ENCODE results near the gene LARGE1.

Gene LARGE1

DNA sequence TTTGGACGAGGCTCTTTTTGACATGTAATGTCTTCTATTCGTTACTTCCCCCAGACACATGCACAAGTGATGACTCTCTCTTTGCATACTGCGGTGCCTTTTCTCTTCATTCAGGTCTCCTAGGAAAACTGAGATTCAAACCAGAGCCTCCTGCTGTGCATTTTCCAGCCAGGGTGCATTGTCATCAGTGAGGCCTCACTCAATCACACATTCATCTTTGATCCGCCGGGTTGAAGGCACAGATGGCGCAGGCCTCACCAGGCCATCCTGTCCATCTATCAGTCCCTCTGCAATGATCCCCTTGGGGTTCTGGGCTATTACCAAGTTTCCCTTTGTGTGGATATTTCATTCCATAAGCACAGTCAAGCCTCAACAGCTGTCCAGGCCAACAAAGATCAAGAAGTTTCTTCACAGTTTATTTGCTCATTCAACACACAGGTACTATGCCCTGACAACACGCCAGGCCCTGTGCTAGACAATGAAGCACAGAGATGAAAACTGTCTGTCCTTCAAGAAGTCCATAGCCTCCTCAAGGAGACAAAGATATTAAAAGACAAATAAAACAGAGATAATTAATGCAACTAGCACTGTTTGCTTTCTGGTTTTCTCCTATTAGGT, 107.8 kb downstream of the LARGE1 start:
- DNase-seq, result no peak

DNA sequence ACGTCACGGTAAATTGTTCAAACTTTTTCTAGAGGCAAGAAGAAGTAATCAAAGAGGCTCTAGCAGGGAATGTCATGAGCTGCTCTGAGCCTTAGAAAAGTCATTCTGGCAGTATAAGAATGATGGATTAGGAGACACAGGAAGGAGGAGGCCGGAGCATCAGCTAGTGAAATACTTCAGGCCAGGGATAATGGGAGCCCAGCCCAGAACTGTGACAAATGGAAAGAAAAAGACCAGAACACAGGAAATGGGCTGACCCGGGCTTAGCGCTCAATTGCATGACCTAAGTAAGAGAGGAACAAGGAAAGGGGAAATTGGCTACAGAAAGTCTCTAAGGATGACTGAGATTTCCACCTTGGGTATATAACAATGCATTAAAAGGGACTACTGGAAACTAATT, 108.6 kb downstream of the LARGE1 start:
- DNase-seq, result peak; percentile 88

DNA sequence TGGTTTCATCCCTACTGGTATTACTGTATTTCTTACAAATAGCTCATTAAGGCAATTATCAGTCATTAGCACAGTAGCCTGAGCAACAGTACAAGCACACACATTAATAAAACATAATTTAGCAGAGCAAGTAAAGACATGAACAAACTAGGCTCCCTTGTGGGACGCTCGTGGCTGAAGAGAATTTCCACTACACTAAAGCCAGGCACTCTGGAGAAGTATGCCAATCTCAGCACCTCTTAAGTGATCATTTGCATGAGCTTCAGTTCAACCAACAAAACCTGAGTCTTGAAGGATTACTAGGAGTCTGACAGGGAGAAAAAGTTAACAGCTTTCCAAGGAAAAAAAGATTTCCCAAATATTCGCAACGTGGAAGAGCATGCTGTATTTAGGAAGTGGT, 109.1 kb downstream of the LARGE1 start:
- no peak for DNase-seq

DNA sequence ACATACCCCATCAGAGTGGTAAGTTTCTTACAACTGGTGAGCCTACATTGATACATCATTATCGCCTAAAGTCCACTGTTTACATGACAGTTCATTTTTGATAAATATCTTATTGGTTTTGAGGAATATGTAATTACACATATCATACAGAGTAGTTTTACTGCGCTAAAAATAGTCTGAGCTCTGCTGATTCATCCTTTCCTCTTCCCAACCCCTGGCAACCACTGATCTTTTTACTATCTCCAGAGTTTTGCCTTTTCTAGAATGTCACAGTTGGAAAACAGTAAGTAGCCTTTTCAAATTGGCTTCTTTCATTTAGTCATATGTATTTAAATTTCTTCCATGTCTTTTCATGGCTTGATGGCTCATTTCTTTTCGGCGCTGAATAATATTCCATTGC, 112.8 kb downstream of the LARGE1 start:
- DNase-seq, result no peak

DNA sequence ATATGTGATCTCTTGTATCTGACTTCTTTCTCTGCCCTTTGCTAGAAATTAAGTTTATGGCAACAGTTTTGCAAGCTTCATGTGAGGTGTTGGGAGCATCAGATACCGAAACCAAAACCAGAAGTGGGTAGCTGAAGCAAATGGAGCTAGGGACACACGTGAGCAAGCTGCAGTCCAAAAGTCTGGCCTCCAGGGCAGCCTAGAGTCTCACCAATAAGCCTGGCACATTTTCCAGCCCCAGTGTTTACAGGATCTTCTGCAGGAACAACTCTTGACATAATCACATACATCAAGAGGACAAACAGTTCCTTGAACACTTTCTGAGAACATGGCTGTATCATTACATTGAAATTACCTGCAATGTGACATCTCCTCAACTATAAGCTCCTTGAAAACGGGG, 114.1 kb downstream of the LARGE1 start:
- no peak for DNase-seq

DNA sequence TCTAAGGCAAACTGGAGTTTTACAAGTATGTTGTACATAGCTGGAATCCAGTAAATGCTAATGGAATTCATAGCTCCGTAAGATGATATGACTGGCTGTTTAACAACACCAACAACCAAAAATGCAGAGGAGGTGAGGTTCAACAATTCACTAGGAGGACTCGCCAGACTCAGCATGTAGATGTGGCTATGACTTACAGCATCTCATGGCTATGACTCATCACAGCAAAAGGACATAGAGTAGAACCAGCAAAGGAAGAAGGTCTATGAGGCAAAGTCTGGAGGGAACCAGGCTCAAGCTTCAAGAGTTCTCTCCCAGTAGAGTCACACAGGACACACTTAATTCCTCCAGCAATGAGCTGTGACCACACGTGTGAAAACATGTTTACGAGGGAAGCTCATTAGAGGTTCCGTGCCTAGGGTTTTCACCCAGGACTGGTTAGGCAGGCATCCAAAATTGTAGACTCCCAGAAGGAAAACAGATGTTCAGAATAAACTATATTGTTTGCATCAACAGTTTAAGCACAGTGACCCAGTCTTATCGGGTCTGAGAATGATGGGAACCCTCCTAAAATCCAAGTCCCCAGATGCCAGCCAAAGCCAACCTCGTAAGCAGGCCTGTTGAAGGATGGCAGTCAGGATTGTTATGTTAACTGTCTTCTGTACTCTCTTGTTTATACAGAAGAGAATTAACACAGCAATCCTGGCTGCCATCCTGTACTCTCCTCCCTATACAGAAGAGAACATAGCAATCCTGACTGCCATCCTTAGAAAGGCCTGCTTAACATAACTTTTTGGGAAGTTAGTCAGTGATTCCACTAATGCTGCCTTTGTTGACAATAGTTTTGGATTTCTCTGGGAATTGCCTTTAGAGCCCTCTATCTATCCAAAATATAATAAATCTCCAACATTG, 116.6 kb downstream of the LARGE1 start:
- DNase-seq, result no peak

DNA sequence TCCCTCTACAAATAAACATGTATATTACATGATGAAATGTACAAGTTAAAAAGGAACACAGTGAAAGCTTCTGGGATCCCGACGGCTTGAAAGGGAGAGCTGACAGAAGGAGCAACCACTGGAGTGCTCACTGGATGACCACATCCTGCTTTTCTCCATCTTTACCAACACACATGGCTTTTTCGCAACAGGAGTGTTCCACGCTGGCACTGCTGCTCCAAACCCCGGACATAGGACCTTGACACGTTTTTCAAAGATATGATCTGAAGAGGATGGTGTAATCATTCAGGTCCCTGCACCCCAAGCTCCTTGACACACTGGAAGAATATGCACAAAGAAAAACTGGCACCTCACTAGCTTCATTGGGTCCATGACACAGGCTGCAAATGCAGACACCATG, 121.9 kb downstream of the LARGE1 start:
- DNase-seq, result no peak

DNA sequence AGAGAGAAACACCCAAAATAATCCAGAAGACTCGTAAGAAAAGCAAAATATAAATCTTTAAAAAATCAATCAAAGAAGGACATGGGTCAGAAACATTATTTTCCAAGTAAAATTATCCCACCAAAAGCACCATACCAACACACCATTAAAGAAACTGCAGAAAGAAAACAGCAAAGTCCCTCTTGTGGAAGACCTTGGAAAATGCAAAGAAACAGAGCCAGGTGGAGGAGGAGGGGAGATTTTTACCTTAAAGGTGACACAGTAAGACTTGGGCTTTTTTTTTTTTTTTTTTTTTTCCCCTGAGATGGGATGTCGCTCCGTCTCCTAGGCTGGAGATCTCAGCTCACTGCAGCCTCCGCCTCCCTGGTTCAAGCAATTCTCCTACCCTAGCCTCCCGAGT, 123.8 kb downstream of the LARGE1 start:
- no peak for DNase-seq

DNA sequence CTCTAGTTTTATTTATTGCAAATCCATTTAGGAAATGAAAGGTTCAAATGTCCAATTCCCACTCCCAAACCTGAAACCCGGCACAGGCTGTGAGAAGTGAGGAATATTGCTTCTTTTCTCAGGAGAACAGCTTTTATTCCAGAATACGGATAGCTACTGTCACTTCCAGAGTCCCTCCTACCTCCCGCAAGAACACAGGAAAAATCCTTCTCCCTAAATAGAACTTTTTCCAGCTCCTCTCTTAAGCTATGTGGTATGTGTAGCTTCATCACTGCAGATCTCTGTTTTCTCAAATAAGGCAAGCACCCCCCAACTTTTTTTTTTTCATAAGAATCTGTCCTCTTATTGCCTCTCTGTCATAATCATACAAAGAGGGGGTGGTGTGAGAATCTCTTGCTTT, 126.8 kb downstream of the LARGE1 start:
- no peak for DNase-seq

DNA sequence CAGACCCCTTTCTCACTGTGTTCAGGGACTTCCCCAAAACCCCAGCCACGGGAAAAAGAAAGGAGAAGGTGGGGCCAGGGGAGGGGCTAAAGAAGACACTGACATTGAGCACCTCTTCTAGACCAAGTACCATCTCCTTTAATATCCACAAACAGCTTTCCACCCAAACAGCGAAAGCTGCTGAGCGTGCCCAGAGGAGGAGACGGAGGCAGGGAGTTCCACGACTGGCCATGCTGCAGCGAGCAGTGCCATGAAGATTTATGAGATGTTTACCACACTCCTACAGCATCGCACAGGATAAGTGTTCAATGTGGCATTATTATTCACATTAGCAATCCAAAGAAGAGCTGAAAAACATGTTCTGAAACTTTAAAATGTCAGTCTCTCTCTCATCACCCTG, 127.4 kb downstream of the LARGE1 start:
- no peak for DNase-seq

DNA sequence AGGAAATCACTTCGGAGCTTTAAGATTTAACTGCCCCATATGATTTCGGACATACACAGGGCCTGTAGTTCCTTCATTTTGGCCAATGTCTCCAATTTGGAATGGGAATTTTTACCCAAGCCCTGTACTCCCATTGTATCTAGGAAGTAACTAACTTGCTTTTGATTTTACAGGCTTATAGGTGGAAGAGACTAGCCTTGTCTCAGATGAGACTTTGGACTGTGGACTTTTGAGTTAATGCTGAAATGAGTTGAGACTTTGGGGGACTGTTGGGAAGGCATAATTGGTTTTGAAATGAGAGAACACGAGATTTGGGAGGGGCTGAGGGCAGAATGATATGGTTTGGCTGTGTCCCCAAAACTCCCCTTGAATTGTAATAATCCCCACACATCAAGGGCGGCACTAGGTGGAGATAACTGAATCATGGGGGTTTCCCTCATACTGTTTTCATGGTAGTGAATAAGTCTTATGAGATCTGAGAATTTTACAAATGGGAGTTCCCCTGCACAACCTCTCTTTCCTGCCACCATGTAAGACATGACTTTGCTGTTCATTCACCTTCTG, 130.5 kb downstream of the LARGE1 start:
- DNase-seq, result no peak

DNA sequence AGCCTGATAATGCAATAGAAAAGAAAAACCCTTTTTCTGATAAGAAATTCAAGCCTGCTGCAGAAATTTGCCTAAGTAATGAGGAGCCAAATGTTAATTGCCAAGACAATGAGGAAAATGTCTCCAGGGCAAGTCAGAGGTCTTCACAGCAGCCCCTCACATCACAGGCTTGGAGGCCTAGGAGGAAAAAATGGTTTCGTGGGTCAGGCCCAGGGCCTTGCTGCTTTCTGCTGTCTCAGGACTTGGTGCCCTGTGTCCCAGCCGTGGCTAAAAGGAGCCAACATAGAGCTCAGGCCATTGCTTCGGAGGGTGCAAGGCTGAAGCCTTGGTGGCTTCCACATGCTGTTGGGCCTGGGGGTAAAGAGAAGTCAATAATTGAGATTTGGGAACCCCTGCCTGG, 131.3 kb downstream of the LARGE1 start:
- DNase-seq, result no peak

DNA sequence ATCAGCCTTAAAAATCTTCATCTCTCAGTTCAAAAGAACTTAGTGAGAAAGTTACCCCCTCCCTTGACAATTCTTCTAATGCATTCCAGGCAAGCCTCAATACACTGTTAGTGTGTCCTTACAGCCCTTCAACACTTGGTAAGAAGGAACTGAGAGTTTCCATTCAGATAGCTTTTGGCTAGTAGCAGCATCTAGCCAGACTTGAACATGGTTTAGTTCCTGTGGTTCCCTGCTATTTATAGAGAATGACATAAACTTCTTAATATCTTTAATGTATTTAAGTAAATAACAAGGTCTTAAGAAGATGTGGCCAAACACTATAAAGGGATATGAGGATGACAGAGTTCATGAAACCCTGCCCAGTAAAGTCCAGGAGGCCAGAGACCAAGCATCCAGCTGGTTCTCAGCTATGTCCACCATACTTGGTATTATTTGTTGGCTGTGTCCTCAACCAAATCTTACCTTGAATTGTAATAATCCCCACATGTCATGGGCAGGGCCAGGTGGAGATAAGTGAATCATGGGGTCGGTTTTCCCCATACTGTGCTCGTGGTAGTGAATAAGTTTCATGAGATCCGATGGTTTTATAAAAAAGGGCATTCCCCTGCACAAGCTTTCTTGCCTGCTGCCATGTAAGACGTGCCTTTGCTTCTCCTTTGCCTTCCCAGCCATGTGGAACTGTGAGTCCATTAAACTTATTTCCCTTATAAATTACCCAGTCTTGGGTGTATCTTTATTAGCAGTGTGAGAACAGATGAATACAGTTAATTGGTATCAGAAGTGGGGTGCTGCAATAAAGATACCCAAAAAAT, 132.4 kb downstream of the LARGE1 start:
- no peak for DNase-seq

DNA sequence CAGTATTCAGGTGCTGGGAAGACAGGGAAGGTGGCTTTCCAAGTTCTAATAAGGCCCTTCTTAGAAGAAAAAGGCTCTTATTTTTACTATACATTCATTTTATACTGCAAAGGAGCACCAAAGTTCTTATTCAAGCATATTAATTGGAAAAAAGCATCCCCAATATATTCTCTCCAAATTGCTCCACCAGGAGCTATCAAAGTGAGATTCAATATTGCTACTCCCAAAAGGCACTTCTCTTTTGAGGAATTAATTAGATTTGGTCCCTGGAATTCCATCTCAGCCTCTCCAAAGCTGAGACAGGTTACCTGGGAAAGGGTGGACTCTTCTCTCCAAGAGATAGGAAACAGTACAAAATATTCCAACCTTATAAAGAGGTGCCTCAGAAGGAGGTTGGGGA, 134.1 kb downstream of the LARGE1 start:
- DNase-seq, result no peak

DNA sequence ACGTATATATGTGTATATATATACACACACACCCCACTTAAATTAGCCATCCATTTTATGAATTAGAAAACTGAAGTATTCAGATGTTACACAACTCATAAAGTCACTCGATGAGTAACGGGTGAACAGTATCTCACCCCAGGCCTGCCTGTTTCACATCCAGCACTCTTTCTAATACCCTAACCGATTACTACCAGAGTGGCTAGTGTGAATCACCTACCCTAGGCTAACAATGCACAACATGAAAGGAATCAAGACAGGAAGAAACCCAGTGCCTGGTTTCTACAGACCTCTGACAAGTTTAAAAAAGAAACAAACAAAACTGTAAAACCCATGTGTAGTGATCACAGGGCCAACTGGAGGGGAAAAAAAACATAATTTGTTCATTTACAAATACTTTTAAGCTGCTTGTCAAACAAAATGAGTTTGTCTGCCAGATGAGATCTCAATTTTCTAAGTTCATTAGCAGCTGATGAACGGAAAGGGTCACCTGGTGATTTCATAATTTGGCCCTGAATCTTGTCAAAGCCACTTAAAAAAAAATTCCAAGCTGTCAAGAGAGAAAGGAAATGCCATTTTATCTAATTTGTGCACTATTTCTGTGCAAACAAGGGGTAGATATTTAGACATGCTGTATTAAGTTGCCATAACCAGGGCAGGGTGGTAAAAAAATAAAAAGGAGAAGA, 134.8 kb downstream of the LARGE1 start:
- DNase-seq, result no peak

DNA sequence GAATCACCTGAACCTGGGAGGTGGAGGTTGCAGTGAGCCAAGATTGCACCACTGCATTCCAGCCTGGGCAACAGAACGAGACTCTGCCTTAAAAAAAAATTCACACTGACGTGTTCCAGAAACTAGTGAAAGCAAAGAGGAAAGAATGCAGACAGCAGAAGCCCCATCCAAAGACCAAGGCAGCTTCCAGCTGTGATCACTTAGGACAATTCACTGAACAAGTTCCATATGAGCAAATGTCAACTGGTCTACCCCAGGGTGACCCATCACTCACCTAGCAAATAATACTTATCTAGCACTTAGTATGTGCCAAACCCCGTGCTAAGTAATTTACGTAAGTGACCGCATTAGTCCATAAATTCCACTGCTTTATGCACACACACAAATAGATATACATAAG, 138.9 kb downstream of the LARGE1 start:
- DNase-seq, result no peak

DNA sequence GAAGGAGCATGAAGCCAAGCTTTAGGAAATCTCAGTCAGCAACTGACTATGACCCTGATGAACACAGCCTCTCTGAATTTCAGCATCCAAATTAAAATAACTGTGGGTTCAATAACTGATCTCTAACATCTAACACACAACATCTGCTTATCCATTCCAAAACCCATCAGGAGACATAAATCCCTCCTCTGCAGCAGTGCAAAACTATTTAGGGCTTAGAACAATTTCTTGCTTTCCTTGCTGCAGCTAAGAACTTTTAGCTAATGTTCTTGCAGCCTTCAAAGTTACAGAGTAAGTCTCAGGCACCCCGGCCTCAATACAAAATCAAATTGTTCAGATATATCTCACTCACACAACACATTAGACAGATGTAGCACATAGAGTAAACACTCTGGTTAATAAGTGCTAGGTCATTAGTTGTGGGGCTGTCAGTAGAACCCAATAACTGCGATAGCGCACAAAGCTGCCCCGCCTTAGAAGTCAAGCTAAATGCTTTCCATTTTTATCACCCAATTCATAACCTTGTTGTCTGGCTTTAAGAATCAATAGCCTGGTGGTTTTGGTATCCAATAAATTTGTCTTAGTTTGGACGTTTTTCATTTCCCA, 139.6 kb downstream of the LARGE1 start:
- DNase-seq, result no peak

DNA sequence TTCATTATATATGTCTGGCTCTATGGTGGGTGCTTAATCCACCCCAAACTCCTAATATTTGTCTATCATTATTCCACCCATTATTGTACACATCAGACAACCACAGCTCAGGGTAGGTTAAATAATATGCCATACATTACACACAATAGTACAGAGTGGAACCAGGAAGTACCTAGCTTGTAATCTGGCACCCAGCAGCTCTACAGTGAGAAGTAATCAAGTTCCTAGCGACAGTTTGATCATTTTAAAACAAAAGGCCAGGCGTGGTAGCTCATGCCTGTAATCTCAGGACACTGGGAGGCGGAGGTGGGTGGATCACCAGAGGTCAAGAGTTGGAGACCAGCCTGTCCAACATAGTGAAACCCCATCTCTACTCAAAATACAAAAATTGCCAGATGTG, 141.0 kb downstream of the LARGE1 start:
- DNase-seq, result no peak

DNA sequence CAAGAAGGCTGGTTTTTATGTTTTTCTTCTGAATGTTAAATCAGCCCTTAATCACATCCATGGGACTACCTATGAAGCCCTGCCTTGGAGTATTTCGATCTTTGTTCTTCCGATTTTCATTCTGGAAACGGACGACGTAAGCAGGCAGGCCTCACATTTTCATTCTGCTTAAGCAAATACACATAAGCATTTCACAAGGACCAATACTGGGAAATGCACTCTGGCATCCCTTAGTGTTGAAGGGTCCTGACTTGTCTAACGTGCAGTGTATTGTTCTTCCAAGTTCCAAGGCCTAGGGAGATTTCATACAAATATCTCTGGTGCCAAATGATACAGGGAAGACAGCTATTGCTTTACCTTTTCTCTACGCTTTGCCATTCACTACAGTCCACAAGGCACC, 143.8 kb downstream of the LARGE1 start:
- no peak for DNase-seq

DNA sequence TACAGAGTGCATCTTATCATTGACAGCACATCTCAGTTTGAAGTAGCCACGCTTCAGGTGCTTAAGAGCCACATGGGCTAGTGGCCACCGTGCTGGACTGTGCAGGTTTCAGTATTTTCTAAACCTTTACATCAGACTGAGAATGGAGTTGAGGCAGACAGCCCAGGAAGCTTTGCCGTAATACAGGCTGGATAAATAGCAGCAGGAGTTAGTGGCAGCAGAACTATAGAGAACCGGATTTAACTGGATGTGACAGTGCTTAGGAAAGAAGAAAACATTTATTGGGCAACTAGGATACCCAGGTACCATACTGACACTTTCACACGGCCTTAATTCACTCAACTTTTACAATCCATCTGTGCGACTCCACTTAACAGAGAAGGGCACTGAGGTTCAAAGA, 145.5 kb downstream of the LARGE1 start:
- DNase-seq, result no peak

DNA sequence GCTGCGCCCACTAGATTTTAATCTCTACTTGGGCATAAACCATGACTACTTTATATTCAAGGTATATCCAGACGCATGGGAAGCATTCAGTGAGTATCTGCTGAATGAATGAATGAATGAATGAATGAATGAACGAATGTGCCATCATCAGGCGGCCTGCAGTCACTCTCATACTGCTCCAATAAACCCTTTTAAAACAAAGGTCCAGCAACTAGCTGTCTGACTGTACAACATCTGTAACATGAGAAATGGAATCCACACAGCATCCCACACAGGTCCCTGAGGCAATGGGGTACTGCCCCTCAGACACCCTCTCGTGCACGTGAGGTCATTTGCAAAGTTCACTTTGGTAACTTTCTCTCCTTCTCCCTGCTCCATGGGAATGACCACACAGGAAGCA, 147.5 kb downstream of the LARGE1 start:
- DNase-seq, result no peak

DNA sequence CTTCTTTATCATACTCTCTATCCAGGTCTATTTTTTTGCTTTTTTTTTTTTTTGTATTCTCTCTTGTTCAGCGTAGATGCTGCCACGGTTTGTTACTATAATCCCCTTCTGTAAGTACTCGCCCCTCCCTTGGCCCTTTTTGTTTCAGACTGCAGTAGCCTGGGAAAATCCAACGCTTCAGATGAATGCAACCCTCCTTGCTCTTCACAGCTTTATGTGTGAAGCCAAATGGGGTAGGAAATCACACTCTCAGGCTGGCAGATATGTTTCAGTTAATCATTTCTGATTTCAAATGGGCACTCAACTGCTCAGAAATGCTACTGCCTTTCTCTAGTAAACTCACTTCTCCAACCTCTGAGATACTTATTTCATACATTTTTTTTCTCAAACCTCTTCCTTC, 149.1 kb downstream of the LARGE1 start:
- DNase-seq, result no peak
